ENCODE results near the gene LSM7.

The LSM7 gene

GRCh38 chr19:2280633-2281264 lies 47.6 kb downstream of the LSM7 start:
- no peak for TF ChIP-seq CTCF (IDR thresholded peaks at IDR 0.05; ENCODE audit: control insufficient read depth, extremely low read depth, insufficient read depth)
- no peak for DNase-seq (ENCODE audit: low read depth)
- H3K4me3 ChIP-seq (ENCODE audit: low read depth, low read length), result no peak overlapping the region

- H3K4me3 ChIP-seq (ENCODE audit: low read depth, low read length), result no peak overlapping the region
- no peak for DNase-seq (ENCODE audit: low read depth)
- TF ChIP-seq CTCF (IDR thresholded peaks at IDR 0.05; ENCODE audit: control insufficient read depth, extremely low read depth, insufficient read depth), result no peak
Observed at GRCh38 chr19:2278459-2279158, 49.8 kb downstream of the LSM7 start.

GRCh38 chr19:2277138-2277537 lies 51.2 kb downstream of the LSM7 start:
- no peak for DNase-seq (ENCODE audit: low read depth)
- no peak for TF ChIP-seq CTCF (IDR thresholded peaks at IDR 0.05; ENCODE audit: control insufficient read depth, extremely low read depth, insufficient read depth)
- no peak overlapping the region for H3K4me3 ChIP-seq (ENCODE audit: low read depth, low read length)

GRCh38 chr19:2276429-2276986 lies 51.9 kb downstream of the LSM7 start:
- TF ChIP-seq CTCF (IDR thresholded peaks at IDR 0.05; ENCODE audit: control insufficient read depth, extremely low read depth, insufficient read depth), result no peak
- no peak overlapping the region for H3K4me3 ChIP-seq (ENCODE audit: low read depth, low read length)
- no peak for DNase-seq (ENCODE audit: low read depth)

- TF ChIP-seq CTCF (IDR thresholded peaks at IDR 0.05; ENCODE audit: control insufficient read depth, extremely low read depth, insufficient read depth), result no peak
- DNase-seq (ENCODE audit: low read depth), result no peak
- H3K4me3 ChIP-seq (ENCODE audit: low read depth, low read length), result no peak overlapping the region
Observed at GRCh38 chr19:2275588-2276428, 52.6 kb downstream of the LSM7 start.

- peak; percentile 72 for TF ChIP-seq CTCF (IDR thresholded peaks at IDR 0.05; ENCODE audit: control insufficient read depth, extremely low read depth, insufficient read depth)
Observed at GRCh38 chr19:2274931-2275535, 53.4 kb downstream of the LSM7 start.

More at GRCh38 chr19:2274931-2275535, 53.4 kb downstream of the LSM7 start:
- no peak overlapping the region for H3K4me3 ChIP-seq (ENCODE audit: low read depth, low read length)
- DNase-seq (ENCODE audit: low read depth), result no peak
